IPS-18a (cell line): ENCODE measurements around the gene LHB.

ENCODE experiments used
- H3K27ac ChIP-seq: one replicate; pipeline ENCODE4 v1.5.1; 2013; ENCODE audit warnings: low read length
- H3K27me3 ChIP-seq: one replicate; pipeline ENCODE4 v1.6.1; 2013; ENCODE audit warnings: mild to moderate bottlenecking, low read length; ENCODE audit not compliant: control insufficient read depth, insufficient read depth
- H3K36me3 ChIP-seq: one replicate; pipeline ENCODE4 v1.6.1; 2013; ENCODE audit warnings: low read depth, low read length; ENCODE audit not compliant: control insufficient read depth
- H3K4me1 ChIP-seq: one replicate; pipeline ENCODE4 v1.6.1; 2013; ENCODE audit warnings: low read depth, low read length; ENCODE audit not compliant: control insufficient read depth
- H3K4me3 ChIP-seq: one replicate; pipeline ENCODE4 v1.5.1; 2013; ENCODE audit warnings: low read length
- H3K9ac ChIP-seq: one replicate; pipeline ENCODE4 v1.6.1; 2013; ENCODE audit warnings: mild to moderate bottlenecking, low read length, moderate library complexity
- H3K9me3 ChIP-seq: one replicate; pipeline ENCODE4 v1.6.1; 2013; ENCODE audit warnings: low read depth, low read length; ENCODE audit not compliant: control insufficient read depth

LHB gene

DNA sequence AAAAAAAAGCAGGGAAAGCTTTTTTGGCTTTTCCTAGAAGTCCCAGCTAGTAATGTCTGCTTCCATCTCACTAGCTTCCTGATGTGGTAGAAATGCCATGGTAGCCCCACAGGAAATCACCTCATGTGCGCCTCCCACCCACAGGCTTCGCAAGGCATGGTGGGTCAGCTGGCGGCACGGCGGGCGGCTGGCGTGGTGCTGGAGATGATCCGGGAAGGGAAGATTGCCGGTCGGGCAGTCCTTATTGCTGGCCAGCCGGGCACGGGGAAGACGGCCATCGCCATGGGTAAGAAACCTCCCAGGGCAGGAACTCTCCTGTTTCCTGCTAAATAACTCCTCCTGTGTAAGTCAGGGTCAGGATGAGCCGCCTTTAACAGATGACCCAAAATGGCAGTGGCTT is 12.8 kb downstream of the LHB start:
- H3K9me3 ChIP-seq = no peaks in the 10 kb centered on the region
- no peaks in the 10 kb centered on the region for H3K4me1 ChIP-seq
- H3K9ac ChIP-seq = no peak overlapping the region
- H3K27ac ChIP-seq = no peak overlapping the region
- H3K4me3 ChIP-seq = no peak overlapping the region
- peaks cover 31% of the 10 kb centered on the region for H3K36me3 ChIP-seq
- no peaks in the 10 kb centered on the region for H3K27me3 ChIP-seq

DNA sequence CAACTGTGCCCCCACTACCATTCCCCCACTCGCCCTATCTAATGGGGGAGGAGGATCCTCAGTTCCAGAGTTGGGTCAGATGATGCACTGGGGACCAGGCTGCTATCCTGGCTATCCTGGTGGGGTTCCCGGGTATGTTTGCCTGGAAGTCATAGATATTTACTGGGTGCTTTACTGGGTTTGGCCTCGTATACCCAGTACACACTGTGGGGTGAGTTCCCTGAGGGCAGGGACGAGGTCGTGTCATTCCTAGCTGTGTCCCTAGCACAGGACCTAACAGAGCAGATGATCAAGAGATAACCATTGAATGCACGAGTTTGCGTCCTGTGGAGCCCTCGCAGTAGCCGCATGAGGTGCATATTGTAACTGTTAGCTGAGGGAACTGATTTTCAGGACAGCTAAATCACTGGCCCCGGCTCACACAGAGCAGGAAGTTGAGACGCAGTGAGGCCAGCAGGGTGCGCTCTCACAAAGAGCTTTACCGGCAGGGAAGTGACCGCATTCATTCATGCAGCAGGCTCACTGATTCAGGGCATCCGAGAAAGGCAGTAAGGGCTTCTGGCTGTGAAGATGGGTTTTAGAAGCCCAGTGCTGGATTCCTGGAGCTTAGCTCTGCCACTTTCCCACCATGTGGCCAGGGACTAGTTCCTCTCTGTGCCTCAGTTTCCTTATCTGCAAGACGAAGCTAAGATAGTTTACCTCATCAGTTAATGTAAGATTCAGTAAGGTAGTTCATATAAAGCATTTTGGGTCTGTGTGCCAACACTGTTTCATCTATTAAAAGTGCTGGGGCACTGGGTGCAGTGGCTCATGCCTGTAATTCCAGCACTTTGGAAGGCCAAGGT is 17.2 kb downstream of the LHB start:
- peaks cover 14% of the 10 kb centered on the region for H3K36me3 ChIP-seq

DNA sequence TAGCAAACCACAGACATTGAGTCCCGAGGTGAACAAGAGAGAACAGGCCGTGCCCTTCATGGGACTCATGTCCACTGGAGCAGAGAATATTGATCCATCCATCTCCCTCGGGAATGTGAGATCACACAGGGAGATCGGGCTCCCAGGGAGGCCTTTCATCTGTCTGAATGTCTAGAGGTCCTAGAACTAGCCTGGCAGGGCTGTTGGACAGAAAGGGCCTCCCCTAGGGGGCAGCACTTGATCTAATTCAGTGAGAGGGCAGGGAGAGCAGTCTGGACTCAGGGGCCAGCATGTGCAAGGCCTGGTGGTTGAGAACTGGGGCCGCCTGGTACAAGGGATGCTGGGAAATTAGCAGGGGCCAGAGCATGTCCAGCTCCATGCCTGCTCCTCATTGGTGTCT is 18.9 kb downstream of the LHB start:
- Histone ChIP-seq H3K4me1 (no peaks in the 10 kb centered on the region), H3K9ac (no peak overlapping the region), H3K27ac (no peak overlapping the region), H3K27me3 (no peaks in the 10 kb centered on the region), H3K4me3 (no peak overlapping the region), H3K36me3 (peaks cover 1% of the 10 kb centered on the region), H3K9me3 (no peaks in the 10 kb centered on the region)

More for the DNA sequence above, 17.2 kb downstream of the LHB start:
- Histone ChIP-seq H3K9me3 (no peaks in the 10 kb centered on the region), H3K27me3 (no peaks in the 10 kb centered on the region), H3K4me3 (no peak overlapping the region), H3K4me1 (no peaks in the 10 kb centered on the region), H3K9ac (no peak overlapping the region), H3K27ac (no peak overlapping the region)

DNA sequence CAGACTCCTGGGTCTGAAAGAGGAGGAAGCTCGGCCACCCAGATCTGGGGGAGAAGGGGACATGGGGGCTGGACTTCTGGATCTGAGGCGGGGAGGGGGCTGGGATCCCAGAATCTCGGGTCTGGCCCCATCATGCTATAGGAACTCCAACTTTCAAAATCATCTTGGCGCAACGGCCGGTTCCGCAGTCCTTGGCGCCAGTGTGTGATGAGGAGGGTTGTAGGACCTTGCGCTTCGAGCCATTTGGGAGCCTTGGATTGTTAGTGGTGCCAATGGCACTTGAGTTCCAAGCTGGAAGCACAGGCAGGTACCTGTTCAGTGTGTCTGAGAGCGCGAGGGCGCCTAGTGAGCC is 22.9 kb downstream of the LHB start:
- H3K4me3 ChIP-seq = peak overlapping the region; percentile 85
- no peaks in the 10 kb centered on the region for H3K36me3 ChIP-seq
- H3K27ac ChIP-seq = peak overlapping the region; percentile 46
- H3K4me1 ChIP-seq = no peaks in the 10 kb centered on the region
- peak overlapping the region; percentile 66 for H3K9ac ChIP-seq
- no peaks in the 10 kb centered on the region for H3K9me3 ChIP-seq
- H3K27me3 ChIP-seq = no peaks in the 10 kb centered on the region

DNA sequence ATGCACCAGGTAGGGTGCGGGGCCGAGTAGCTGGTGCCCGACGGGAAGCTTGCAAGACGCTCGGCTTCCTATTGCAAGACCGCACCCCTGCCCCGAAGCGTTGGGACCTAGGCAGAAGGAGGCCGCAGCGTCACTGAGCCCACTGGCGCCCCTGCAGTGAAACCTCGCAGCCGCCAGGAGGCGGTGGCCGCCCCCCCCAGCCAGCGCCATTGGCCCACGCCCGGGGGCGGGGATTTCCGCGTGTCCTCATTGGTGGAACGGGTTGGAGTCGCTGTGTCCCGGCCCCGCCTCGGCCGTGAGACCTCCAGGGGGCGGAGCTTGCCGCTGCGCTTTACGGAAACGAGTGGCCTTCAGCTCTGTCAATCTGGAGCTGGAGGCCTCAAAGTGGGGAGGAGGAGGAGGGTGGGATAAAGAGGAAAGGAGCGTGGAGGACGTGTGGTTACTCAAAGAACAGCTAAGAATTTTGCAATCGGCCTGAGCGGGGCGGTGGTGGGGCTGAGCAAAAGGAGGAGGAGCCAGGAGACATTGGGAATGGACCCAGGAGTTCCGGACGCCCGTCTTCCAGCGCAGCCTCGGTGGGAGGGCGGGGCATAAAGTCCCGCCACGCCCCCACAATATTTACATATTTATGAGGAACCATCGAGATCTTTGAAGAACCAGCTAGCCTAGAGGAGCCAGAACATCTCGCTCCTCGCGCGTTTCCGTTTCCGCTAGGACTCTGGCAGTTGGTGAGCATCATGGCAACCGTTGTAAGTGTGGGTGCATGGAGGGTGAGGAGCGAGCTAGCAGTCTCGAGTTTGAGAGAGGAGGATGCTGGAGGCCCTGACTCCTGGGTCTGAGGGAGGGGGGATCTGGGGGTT is 23.5 kb downstream of the LHB start, which contains the start of the genes GYS1 and RUVBL2:
Gene GYS1 (minus strand): TSS at position 135 of the 860 bp plus-strand sequence. CDS start 197 bp downstream, outside the sequence.
Gene RUVBL2 (plus strand): TSS at position 713 of the 860 bp plus-strand sequence. CDS start 25 bp downstream, at position 738.
- peak within 1 kb of the TSS; percentile 46 for H3K27ac ChIP-seq
- peak within 1 kb of the TSS; percentile 85 for H3K4me3 ChIP-seq
- peaks cover 5% of the 10 kb centered on the region for H3K36me3 ChIP-seq
- no peaks in the 10 kb centered on the region for H3K9me3 ChIP-seq
- H3K9ac ChIP-seq = peak within 1 kb of the TSS; percentile 73
- H3K4me1 ChIP-seq = no peaks in the 10 kb centered on the region
- H3K27me3 ChIP-seq = no peaks in the 10 kb centered on the region

DNA sequence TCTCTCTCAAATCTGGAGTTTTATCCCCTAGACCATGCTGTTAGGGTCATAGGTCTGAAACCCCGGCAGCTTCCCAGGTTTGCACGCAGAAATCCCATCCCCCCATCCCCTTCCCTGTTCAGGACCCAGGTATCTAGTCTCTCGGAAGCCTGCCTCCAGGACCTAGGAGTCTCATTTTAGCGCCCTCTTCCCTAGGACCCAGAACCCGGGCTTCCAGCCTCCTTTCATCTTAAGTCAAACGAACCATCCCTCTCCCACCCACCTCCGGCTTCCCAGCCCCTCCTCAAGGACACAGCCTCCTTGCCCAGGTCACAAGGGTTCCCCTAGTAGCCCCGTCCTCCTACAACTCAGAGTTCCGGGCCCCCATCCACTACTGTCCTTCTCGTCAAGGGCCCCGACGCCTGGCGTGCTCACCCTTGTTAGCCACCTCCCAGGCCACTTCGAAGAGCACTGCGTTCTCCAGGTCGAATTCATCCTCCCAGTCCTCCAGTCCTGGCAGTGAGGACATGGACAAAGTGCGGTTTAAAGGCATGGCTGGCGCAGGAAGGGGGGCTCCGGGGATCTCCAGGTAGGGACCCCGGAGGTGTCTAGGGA is 24.2 kb downstream of the LHB start:
- Histone ChIP-seq H3K4me1 (no peaks in the 10 kb centered on the region), H3K27ac (peak overlapping the region; percentile 25), H3K36me3 (peaks cover 10% of the 10 kb centered on the region), H3K9me3 (no peaks in the 10 kb centered on the region), H3K27me3 (no peaks in the 10 kb centered on the region), H3K4me3 (peak overlapping the region; percentile 85), H3K9ac (peak overlapping the region; percentile 73)

DNA sequence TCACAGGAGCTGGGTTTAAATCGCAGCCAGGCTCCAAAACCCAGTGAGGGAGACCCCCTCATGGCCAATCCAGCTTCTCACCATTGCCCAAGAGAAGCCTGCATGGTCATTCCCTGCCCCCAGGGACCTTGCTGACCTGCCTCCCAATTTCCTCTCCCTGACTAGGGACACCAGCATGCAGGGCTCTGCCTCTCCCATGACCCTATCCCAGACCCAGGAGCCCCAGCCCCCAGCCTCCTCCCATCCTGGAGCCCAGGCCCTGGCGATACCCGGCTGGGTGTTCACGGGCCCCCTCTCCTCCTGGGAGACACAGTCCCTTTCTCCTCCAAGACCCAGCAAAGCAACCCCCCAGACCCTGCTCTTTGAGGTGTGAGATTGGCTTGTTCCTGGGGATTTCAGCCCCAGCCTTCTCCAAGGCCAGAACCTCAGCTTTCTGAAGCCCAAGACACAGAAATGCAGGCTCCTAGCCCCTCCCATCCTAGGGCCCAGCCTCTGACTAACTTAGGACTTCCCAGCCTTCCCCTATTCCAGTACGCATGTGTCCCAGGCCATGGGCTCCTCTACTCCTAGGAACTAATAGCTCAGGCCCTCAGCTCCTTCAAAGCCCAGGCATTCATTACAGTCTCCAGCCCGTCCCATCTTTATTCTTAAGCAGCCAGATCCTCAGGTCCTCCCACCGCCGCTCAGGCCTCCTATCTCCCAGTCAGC is 24.9 kb downstream of the LHB start:
- peak overlapping the region; percentile 25 for H3K27ac ChIP-seq
- H3K9me3 ChIP-seq = no peaks in the 10 kb centered on the region
- H3K36me3 ChIP-seq = peaks cover 10% of the 10 kb centered on the region
- H3K9ac ChIP-seq = peak overlapping the region; percentile 73
- H3K4me3 ChIP-seq = peak overlapping the region; percentile 85
- no peaks in the 10 kb centered on the region for H3K4me1 ChIP-seq
- no peaks in the 10 kb centered on the region for H3K27me3 ChIP-seq

DNA sequence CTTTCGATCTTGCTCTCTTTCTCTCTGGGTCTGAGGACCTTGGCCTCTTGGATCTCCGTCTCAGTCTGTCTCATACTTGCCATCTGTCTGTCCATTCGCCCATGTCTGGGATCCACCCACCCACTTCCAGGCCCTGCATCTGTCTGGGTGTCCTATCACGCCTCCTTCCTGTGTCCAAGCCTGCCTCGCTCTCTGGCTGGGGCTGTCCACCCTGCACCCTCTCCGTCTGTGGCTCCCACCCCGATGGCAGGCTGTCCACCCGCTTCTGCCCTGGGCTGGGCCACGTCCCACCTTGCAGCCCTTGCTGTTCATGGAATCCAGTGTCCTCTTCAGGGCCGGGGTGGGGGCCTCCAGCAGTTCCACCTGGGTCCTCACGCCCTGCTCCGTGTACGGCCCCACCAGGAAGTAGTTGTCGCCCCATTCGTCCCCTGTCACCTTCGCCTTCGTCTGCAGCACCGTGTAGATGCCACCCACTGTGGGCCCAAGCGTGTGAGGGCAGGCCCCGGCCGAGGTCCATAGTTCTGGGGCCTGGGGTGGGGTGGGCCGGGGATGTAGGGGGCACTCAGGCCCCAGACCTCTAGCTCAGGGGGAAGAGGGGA is 25.8 kb downstream of the LHB start:
- Histone ChIP-seq H3K9ac (no peak overlapping the region), H3K4me3 (no peak overlapping the region), H3K9me3 (no peaks in the 10 kb centered on the region), H3K27ac (no peak overlapping the region), H3K27me3 (no peaks in the 10 kb centered on the region), H3K36me3 (peaks cover 10% of the 10 kb centered on the region), H3K4me1 (no peaks in the 10 kb centered on the region)

DNA sequence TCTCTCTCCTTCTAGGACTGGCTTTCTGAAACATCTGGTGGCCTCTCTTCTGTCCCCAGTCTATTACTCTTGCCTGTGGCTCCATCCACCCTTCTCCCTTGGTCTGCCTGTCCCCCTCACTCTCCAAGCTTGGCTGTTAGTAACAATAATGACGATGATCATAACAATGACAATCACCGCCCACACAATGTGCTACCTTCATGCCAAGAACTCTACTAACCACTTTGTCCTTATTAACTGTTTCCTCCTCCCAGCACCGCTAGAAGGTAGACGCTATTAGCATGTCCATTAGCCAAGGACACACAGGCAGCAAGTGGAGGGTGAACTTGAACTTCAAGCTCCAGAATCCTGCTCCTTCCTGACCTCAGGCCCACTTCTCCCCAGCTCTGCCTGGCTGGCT is 26.5 kb downstream of the LHB start:
- Histone ChIP-seq H3K4me1 (no peaks in the 10 kb centered on the region), H3K4me3 (no peak overlapping the region), H3K27ac (no peak overlapping the region), H3K9ac (no peak overlapping the region), H3K27me3 (no peaks in the 10 kb centered on the region), H3K36me3 (peaks cover 10% of the 10 kb centered on the region), H3K9me3 (no peaks in the 10 kb centered on the region)

DNA sequence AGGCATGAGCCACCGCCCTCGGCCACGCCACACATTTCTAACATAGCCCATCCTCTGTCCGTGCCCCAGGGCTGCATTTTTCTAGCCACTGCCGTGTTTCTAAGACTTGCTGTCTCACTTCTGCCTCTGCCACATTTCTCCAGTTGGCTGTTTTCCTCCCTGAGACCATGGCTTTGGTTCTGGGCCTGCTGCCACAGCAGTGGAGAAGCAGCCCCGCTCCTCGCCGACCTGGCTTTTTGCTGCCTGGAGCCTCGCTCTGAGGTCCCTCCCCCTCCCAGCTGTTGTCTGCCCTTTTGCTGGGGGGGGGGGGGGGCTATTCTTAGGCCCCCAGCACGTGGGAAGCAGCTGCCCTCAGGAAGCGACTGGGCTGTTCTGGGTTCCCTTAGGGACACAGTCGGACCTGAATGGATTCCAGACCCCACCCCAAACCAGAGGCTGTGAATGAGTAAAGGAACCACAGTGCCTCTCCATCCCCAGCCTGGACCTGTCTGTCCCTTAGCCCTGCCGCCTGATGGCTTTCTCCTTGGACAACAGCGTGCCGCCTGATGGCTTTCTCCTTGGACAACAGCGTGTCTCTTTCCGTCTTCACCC is 27.1 kb downstream of the LHB start:
- H3K27me3 ChIP-seq = no peaks in the 10 kb centered on the region
- no peak overlapping the region for H3K9ac ChIP-seq
- H3K9me3 ChIP-seq = no peaks in the 10 kb centered on the region
- no peak overlapping the region for H3K27ac ChIP-seq
- H3K36me3 ChIP-seq = peaks cover 10% of the 10 kb centered on the region
- H3K4me3 ChIP-seq = no peak overlapping the region
- H3K4me1 ChIP-seq = no peaks in the 10 kb centered on the region
